Thymus (tissue), 11 donors: ENCODE data around the gene TMEM240. TPM values are rescaled to one million over a fixed set of nuclear protein-coding genes. Genes with fewer than 3 reads are reported as not detected.
"Not testable (repeated sequence)": the region's sequence is repeated elsewhere in the genome, so short reads cannot be mapped to it uniquely, and the experiment has no call there.

Experiments used
- DNase-seq, 9 donors: peaks; one replicate each; pipeline ENCODE4 v3.0.0-alpha.2; 2013; ENCODE audit warnings: low spot score in 9 of 9, low read depth in 6 of 9, missing footprints in 1 of 9
- H3K27ac ChIP-seq, 2 donors: one replicate each; pipeline ENCODE4 v1.5.1; 2013; ENCODE audit warnings: control low read depth in 1 of 2, low read depth in 1 of 2, low read length in 1 of 2, mild to moderate bottlenecking in 1 of 2, moderate library complexity in 1 of 2
- H3K27me3 ChIP-seq, 2 donors: one replicate each; pipeline ENCODE4 v1.5.1; 2013; ENCODE audit warnings: low read length in 1 of 2; ENCODE audit not compliant: control insufficient read depth in 2 of 2, insufficient read depth in 1 of 2
- H3K36me3 ChIP-seq, 2 donors: one replicate each; pipeline ENCODE4 v1.5.1; 2013; ENCODE audit warnings: low read length in 1 of 2, mild to moderate bottlenecking in 1 of 2, moderate library complexity in 1 of 2; ENCODE audit not compliant: control insufficient read depth in 2 of 2, insufficient read depth in 2 of 2
- H3K4me1 ChIP-seq, 2 donors: one replicate each; pipeline ENCODE4 v1.5.1; 2013; ENCODE audit warnings: low read length in 2 of 2; ENCODE audit not compliant: control insufficient read depth in 2 of 2, insufficient read depth in 2 of 2
- H3K4me3 ChIP-seq, 2 donors: one replicate each; pipeline ENCODE4 v1.5.1; 2013; ENCODE audit warnings: low read length in 2 of 2, control low read depth in 1 of 2, mild to moderate bottlenecking in 1 of 2
- H3K9me3 ChIP-seq, 2 donors: one replicate each; pipeline ENCODE4 v1.5.1; 2013; ENCODE audit warnings: low read length in 1 of 2, mild to moderate bottlenecking in 1 of 2; ENCODE audit not compliant: control insufficient read depth in 2 of 2, insufficient read depth in 1 of 2
- WGBS: extraction: QIAGEN DNeasy Blood & Tissue Kit; methylation state at CpG from one replicate; pipeline ENCODE4 v1.1.7; 2013; 5-methylcytosine and 5-hydroxymethylcytosine counted together
- polyA plus RNA-seq: library from polyadenylated mRNA; stranded (reverse); fragments of 200-250 nt; gene quantifications from one replicate; pipeline ENCODE4 v1.2.3, GENCODE V29; 2013
- total RNA-seq: library from RNA; stranded (reverse); fragments of 120-200 nt; gene quantifications from one replicate; pipeline ENCODE4 v1.2.4, GENCODE V29; 2013
- donor health status: healthy.

The TMEM240 gene
- total and polyA plus RNA-seq, 2 donors: 0.42 to 2.8 TPM

DNA sequence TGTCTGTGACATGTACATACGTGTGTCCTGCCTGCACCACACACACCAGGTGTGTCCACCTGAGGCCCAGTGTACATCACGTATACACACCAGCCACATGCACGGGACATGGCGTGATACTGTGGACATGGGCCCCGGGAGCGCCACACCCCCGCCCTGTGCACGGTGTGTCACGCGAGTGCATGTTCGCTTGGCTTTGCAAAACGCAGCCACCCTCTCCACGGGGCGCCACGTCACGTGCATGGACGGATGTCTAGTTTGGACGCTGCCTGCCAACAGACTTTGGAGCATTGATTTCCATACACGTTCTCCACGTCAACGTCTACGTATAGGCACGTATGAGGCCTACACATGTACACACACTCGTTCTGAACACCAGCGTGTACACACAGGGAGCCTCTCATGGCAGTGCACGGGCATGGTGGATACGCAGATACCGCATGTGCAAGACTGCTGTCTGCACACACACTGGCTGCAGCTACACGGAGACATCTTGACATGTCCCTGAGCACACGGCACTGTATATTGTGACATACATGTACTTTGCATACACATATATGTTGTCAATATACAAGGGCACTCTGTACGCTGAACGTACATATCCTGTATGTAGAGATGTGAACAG lies 2.7 kb downstream of the TMEM240 start:
- no peak for DNase-seq
- peaks cover 2 to 8% of the 10 kb centered on the region in 2 donors for H3K4me1 ChIP-seq
- peaks cover 5 to 25% of the 10 kb centered on the region in 2 donors for H3K27me3 ChIP-seq
- H3K36me3 ChIP-seq: peaks cover 13 to 32% of the 10 kb centered on the region in 2 donors
- WGBS: 98% methylated on average over 32 of the region's 32 CpGs
- H3K4me3 ChIP-seq: no peak overlapping the region
- H3K9me3 ChIP-seq: no peaks in the 10 kb centered on the region
- no peak overlapping the region for H3K27ac ChIP-seq

DNA sequence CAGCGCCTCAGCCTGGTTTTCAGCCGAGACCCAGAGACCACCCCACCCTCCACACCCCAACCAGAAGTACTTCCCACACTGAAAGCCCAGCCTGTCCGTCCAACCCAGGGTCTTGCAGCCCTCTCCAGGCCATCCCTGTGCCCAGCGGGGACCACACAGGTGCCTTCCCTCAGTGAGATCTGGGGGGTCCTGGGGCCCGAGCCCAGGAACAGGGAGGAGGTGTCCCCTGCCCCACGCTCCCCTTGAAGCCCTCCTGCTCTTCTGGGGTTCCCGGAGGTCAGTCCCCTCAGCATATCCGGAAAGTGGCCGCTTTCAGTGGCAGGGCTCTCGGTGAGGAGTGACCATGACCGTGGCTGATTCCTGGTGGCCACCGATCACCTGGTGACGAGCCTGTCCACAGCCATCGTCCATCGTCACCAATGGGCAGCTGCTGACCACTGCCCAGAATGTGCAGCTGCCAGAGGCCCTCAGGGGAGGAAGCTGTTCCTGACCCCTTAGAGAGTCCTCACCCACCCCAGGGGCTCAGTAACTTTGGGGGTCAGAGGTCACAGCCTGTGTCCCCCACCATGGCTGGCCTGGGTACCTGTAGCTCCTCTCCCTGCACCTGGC lies 3.4 kb downstream of the TMEM240 start:
- H3K36me3 ChIP-seq: peaks cover 12 to 30% of the 10 kb centered on the region in 2 donors
- H3K27me3 ChIP-seq: peaks cover 5 to 25% of the 10 kb centered on the region in 2 donors
- 98% methylated on average over 15 of the region's 15 CpGs for WGBS
- no peak overlapping the region for H3K27ac ChIP-seq
- no peaks in the 10 kb centered on the region for H3K9me3 ChIP-seq
- peaks cover 2 to 8% of the 10 kb centered on the region in 2 donors for H3K4me1 ChIP-seq
- no peak for DNase-seq
- no peak overlapping the region for H3K4me3 ChIP-seq

DNA sequence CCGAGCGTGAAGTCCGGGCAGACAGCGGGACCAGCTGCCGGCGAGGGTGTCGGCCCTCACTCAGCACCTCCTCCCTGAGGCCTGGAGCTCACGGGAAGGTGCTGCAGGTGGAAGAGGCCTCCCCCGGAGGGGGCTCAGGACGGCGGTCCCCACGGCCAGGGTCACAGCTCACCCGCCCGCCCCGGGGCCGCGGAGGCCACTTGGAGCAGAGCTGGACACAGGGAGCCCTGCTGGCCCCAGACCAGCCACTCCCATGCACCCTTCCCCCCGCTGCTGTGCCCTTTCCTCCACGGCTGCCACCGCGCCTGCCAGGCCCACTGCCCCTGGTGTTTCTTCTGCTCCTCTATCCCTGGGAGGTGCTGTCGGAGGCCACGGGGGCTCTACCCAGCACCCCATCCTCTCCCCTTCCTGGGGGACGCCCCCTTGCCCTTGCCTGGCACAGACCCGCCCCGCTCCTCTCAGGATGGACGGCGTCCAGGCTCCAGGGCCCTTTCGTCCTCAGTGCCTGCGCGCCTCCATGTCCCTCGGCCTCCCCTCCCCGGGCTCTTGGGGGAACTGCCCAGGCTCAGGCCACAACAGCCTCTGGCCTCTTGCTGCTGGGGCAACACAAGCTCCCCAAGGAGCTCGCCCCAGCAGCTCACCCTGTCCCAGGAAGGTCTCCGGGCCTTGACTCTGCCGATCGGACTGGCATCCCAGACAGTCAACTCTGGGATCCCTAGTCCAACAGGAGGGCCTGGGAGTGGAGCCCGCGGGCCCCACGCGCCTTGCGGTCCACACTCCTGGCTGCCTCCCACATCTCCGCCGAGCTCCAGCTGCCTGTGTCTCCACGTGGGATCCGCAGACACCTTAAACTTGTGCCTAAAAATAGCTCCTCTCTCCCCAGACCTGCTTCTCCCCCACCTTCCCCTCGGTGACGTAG lies 4.1 kb downstream of the TMEM240 start:
- peaks cover 0 to 6% of the 10 kb centered on the region in 2 donors for H3K9me3 ChIP-seq
- H3K27me3 ChIP-seq: peaks cover 5 to 24% of the 10 kb centered on the region in 2 donors
- H3K4me1 ChIP-seq: peaks cover 2 to 8% of the 10 kb centered on the region in 2 donors
- H3K36me3 ChIP-seq: peaks cover 5 to 23% of the 10 kb centered on the region in 2 donors
- no peak for DNase-seq
- WGBS: 95% methylated on average over 48 of the region's 48 CpGs
- no peak overlapping the region for H3K27ac ChIP-seq
- H3K4me3 ChIP-seq: no peak overlapping the region

DNA sequence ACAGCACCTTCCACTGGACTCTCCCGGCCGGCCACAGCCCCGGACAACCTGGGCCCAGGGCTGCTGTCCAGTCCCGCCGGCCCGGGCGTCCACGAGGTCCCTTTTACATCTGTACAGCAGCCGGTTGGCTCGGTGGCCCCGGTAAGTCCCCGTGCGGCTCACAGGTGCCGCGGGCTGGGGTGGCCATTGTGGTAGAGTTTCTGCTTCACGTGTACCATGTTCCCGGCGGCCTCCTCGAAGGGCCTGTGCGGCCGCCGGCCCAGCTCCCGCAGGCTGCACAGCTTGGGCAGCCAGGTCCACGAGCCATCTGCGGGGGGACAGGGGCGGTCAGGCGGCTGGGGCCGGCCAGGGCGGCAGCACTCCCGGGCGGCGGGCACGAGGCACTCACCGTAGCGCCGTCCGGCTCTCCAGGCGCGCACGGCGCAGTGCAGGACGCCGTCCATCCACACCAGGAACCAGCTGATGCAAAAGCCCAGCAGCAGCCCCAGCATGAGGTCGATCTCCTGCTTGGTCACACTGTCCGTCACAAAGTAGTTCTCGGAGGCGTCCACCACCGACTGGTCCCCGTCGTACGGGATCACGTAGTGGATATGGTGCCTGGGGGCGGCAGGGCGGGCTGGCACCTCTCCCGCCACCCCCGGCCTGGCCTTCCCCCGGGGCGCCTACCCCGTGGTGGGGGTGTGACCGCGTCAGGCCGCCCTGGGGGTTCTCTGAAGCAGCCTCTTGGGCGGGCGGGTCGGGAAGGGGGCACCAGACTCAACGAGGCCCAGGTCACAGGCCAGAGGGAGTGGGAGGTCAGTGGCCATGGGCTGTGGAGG lies 5.0 kb downstream of the TMEM240 start:
- no peak overlapping the region for H3K27ac ChIP-seq
- H3K4me1 ChIP-seq: peaks cover 0 to 4% of the 10 kb centered on the region in 2 donors
- peaks cover 3 to 18% of the 10 kb centered on the region in 2 donors for H3K36me3 ChIP-seq
- no peak overlapping the region for H3K4me3 ChIP-seq
- peaks cover 5 to 17% of the 10 kb centered on the region in 2 donors for H3K27me3 ChIP-seq
- 97% methylated on average over 66 of the region's 66 CpGs for WGBS
- DNase-seq: no peak
- H3K9me3 ChIP-seq: peaks cover 0 to 12% of the 10 kb centered on the region in 2 donors

DNA sequence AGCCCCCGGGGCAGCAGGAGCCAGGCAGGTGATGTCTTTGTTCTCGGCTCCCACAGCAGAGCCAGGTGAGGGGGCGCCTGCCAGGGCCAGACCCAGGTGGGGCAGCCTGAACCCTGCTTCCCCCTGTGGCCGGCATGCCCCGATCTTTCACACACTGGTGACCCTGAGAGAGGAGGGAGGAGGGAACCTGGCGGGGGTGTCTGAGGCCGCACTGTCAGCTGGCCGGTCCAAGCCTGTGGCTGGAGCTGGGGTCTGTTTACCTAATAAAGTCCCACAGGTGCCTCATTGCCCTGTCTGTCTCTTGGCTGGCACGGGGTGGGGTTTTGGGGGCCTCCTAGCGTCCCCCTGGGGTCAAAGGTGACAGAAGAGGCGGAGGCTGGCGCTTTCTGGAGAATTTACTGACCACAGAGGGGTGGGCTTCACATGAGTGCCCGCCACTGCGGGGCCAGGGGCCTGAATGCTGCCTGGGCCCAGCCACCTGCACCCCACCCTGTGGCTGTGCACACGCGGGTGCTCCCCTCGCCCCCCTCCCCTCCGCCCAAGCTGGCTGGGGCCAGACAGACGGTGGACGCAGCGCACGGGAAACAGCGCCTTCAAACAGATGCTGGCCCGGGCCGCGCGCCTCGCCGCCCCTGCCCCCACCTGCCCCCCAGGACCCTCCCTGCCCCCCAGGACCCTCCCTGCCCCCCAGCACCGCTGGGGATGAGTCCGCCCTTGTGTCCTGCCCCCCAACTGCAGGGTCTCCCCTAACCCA lies 5.8 kb downstream of the TMEM240 start:
- no peak overlapping the region for H3K4me3 ChIP-seq
- DNase-seq: no peak
- peaks cover 1 to 18% of the 10 kb centered on the region in 2 donors for H3K9me3 ChIP-seq
- WGBS: 95% methylated on average over 31 of the region's 31 CpGs
- H3K36me3 ChIP-seq: peaks cover 9 to 25% of the 10 kb centered on the region in 2 donors
- H3K4me1 ChIP-seq: peaks cover 0 to 4% of the 10 kb centered on the region in 2 donors
- no peak overlapping the region for H3K27ac ChIP-seq
- H3K27me3 ChIP-seq: peaks cover 5 to 15% of the 10 kb centered on the region in 2 donors

DNA sequence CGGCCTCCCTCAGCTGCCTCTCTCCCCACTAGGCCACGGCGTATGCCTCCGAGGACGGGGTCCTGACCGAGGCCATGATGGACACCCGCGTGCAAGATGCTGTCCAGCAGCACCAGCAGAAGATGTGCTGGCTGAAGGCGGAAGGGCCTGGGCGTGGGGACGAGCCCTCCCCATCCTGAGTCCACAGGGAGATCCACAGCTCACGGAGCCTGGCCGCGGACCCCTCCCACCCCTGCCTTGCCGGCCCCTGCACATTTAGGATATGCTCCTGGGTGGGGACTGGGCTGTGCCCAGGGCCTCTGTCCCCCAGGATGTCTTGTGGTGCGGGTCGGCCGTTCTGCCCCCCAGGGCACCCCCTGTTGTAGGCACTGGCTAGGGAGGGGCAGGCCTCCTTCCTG lies 6.5 kb downstream of the TMEM240 start:
- Histone ChIP-seq H3K36me3 (peaks cover 12 to 30% of the 10 kb centered on the region in 2 donors), H3K9me3 (peaks cover 1 to 18% of the 10 kb centered on the region in 2 donors)
- not testable (repeated sequence) for H3K4me1 ChIP-seq, H3K4me3 ChIP-seq, H3K27me3 ChIP-seq, DNase-seq, H3K27ac ChIP-seq
- 95% methylated on average over 15 of the region's 18 CpGs for WGBS

DNA sequence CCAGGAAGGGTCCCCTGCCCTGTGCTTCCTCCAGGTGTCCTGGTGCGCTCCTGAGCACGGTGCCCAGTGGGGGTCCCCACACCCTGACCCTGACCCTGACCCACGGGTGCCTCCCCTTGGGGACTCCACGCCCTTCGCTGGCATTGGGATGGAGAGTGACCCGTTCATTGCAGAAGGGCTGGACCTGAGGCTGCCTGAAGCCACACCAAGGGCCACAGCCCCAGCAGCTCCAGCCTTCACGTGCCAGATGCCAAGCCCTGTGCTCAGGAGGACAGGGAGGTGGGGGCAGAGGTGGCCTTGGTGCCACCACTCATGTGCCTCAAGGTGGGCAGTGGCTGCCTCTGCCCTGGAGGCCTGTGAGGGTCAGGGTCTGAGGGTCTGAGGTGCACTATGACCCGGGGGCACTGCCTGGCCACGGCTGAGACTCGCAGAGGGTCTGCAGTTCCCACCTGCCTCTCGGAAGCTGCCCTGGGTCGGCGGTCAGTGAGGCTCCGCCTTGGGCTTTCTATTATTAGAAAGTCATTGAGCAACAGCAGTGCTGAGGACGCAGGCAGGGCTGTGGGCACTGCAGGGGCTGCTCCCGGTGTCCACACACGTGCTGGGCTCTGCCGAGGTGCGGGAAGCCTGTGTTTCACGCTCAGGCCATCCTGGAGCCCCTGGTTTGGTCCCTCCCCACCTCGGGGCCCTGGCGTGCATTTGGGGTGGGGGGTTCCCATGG lies 7.1 kb downstream of the TMEM240 start:
- not testable (repeated sequence) for H3K4me3 ChIP-seq, DNase-seq, H3K4me1 ChIP-seq, H3K27ac ChIP-seq, H3K27me3 ChIP-seq
- H3K9me3 ChIP-seq: peaks cover 1 to 18% of the 10 kb centered on the region in 2 donors
- WGBS: 90% methylated on average over 20 of the region's 22 CpGs
- H3K36me3 ChIP-seq: peaks cover 16 to 36% of the 10 kb centered on the region in 2 donors
